BE2C (cell line): ENCODE measurements around the gene ANKS1A.

Source experiments
- DNase-seq: peaks from one replicate; pipeline ENCODE4 v3.0.0-alpha.2; 2020
- H3K27me3 ChIP-seq: fragments of 250-450 bp; sonication (Bioruptor Pico); 2 replicates; pipeline ENCODE4 v1.5.1; 2020; ENCODE audit warnings: mild to moderate bottlenecking
- H3K36me3 ChIP-seq: fragments of 250-450 bp; sonication (Bioruptor Pico); 2 replicates; pipeline ENCODE4 v1.5.1; 2020; ENCODE audit warnings: mild to moderate bottlenecking
- H3K4me1 ChIP-seq: fragments of 250-450 bp; sonication (Bioruptor Pico); 2 replicates; pipeline ENCODE4 v1.5.1; 2020
- H3K4me3 ChIP-seq: 2 replicates; pipeline ENCODE4 v1.5.1; 2011; ENCODE audit warnings: low read depth, low read length
- H3K9me3 ChIP-seq: fragments of 250-450 bp; sonication (Bioruptor Pico); 2 replicates; pipeline ENCODE4 v1.5.1; 2020
- CTCF ChIP-seq: IDR thresholded peaks from 2 replicates; pipeline ENCODE4 v1.5.1; 2012; ENCODE audit warnings: mild to moderate bottlenecking, low read depth, low read length

The ANKS1A gene

GRCh38 chr6:35078226-35078850 lies 189.3 kb downstream of the ANKS1A start:
- H3K4me1 ChIP-seq = no peaks in the 10 kb centered on the region
- no peaks in the 10 kb centered on the region for H3K9me3 ChIP-seq
- H3K27me3 ChIP-seq = no peaks in the 10 kb centered on the region
- H3K36me3 ChIP-seq = 0 out of 2 replicates have a peak, but pooled peaks cover 2% of the 10 kb centered on the region
- TF ChIP-seq CTCF = no peak
- H3K4me3 ChIP-seq = no peak overlapping the region
- DNase-seq = no peak

- Histone ChIP-seq H3K27me3 (no peaks in the 10 kb centered on the region), H3K4me1 (no peaks in the 10 kb centered on the region), H3K9me3 (no peaks in the 10 kb centered on the region), H3K4me3 (no peak overlapping the region), H3K36me3 (0 out of 2 replicates have a peak, but pooled peaks cover 2% of the 10 kb centered on the region)
- no peak for DNase-seq
- TF ChIP-seq CTCF = no peak
These were observed 189.8 kb downstream of the ANKS1A start for GRCh38 chr6:35078896-35079295.

GRCh38 chr6:35079311-35080000 lies 190.4 kb downstream of the ANKS1A start:
- Histone ChIP-seq H3K4me1 (no peaks in the 10 kb centered on the region), H3K27me3 (no peaks in the 10 kb centered on the region), H3K4me3 (no peak overlapping the region), H3K36me3 (0 out of 2 replicates have a peak, but pooled peaks cover 2% of the 10 kb centered on the region), H3K9me3 (no peaks in the 10 kb centered on the region)
- no peak for DNase-seq
- TF ChIP-seq CTCF = no peak

- TF ChIP-seq CTCF = no peak
- 0 out of 2 replicates have a peak, but pooled peaks cover 2% of the 10 kb centered on the region for H3K36me3 ChIP-seq
- H3K27me3 ChIP-seq = no peaks in the 10 kb centered on the region
- no peaks in the 10 kb centered on the region for H3K9me3 ChIP-seq
- DNase-seq = no peak
- H3K4me1 ChIP-seq = no peaks in the 10 kb centered on the region
- H3K4me3 ChIP-seq = no peak overlapping the region
These were observed 191.1 kb downstream of the ANKS1A start for GRCh38 chr6:35080016-35080680.

- DNase-seq = no peak
- no peak for TF ChIP-seq CTCF
- Histone ChIP-seq H3K4me1 (no peaks in the 10 kb centered on the region), H3K27me3 (no peaks in the 10 kb centered on the region), H3K36me3 (0 out of 2 replicates have a peak, but pooled peaks cover 2% of the 10 kb centered on the region), H3K9me3 (no peaks in the 10 kb centered on the region), H3K4me3 (no peak overlapping the region)
These were observed 191.9 kb downstream of the ANKS1A start for GRCh38 chr6:35080821-35081425.
